IPS DF 4.7 (cell line): ENCODE data around the gene SPATS2L.
A peak's percentile ranks its signal among the peaks of the same experiment; 100 is the strongest.

Source experiments
- DNase-seq: peaks from one replicate; pipeline ENCODE4 v3.0.0-alpha.2; 2013; ENCODE audit warnings: low spot score; ENCODE audit errors: extremely low read depth

SPATS2L gene

DNA sequence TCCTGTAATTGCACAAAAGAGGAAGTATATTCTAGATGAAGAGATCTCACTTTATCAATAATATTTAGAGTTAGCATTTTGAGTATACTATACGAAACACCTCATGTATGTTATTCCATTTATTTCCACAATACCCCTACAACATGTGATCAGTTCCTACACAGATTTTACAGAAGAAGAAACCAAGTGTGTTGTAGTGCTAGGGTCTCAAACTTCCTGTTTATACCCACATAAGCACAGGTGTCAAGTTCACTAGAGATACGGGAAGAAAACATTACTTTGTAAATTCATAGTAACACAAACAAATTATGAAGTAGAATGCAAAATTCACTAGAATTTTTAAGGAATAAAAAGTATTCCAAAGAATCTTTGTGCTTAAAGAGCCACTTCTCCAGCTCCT lies 157.0 kb downstream of the SPATS2L start:
- no peak for DNase-seq

DNA sequence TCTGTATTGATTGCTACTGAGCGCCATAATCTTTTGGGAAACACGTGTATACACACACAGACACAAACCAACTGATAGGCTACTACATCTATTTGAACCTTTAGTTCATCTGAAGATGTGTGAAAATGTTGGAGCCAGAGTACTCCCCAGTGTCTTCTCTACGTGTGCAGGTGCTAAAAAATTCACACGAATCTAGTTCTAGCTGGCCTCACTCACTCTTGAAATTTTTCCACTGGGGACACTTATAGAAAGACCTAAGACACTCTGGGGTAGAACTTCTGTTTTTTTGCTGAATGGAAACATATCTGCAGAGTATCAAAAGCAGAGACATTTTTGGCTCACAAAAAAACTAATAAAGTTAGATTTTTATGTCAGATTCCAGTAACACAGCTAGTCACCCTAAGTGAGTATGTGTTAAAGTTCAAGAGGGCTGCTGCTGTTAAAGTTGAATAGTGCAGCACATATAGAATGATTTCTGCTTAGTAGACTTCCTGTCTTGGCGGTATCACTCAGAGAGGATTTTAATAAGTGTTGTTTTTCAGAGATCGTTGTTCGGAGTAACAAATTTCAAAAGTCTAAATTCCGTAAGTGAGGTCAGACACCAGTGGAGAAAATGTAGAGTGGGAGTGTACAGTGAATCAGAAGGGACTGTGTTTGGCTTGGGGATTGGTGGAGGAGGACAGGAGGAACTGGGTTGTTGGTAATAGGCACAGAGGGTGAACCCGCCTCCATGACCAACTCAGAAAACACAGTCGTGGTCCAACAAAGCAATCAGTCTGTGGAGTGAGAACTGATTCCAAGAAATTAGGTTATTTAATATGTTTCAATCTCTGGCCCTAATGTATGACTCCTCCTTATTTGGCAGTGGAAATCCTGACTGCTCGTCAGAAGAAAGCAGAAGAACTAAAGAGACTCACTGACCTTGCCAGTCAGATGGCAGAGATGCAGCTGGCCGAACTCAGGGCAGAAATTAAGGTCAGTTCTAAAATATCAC lies 160.2 kb downstream of the SPATS2L start:
- no peak for DNase-seq

DNA sequence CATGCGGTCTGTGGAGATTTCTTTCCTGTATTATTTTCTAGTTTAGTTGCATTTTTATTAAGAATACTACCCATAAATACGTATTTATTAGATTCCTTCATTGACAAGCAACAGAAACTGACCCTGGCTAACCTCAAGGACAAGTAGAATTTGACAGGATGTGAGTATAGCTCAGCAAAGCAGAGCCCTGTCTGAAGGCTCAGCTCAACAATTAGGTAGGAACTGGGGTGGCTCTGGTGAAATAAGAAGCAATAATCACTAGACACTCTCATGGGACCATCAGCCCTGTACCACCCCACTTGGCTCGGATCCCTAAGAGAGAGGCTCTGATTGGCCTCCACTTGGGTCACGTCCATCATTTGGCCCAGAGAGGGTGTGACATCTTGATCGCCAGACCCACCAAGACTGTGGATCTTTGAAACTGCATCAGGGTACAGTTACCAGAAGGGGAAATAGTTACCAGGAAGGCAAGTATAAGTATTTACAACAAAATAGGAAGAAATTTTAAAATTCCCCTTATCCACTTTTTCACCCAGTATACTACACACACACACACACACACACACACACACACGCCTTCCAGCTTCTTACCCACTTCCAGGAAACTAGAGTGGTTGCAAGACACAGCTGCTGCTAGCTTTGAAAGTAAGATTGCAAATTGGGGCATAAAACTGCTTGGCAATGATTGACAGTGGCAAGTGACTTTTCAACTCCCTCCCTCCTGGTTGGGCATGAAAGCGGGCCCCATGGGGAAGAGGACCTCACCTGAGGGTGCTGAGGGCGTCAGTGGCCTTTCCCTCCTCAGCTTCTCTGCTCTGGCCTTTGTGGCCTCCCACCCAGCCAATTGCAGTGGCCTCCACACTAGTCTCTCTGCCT lies 161.6 kb downstream of the SPATS2L start:
- DNase-seq = no peak

DNA sequence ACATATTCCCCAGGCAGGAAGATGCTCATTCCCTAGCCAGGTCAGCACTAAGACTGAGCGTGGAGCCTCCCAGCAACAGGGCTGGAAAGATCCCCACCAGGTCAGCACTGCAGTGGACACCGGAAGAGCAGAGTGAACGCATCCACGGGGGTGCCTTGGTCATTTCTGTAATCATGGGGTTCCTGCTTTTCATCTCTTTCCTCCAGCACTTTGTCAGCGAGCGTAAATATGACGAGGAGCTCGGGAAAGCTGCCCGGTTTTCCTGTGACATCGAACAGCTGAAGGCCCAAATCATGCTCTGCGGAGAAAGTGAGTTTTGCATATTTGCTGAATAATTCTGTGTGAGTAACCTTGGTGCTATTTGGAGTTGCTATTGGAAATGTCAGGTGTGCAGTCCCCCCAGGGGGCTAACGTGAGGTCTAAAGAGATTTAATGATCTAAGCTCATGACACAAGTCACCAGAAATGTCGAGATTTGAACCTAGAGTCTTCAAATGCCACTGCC lies 163.3 kb downstream of the SPATS2L start:
- no peak for DNase-seq

DNA sequence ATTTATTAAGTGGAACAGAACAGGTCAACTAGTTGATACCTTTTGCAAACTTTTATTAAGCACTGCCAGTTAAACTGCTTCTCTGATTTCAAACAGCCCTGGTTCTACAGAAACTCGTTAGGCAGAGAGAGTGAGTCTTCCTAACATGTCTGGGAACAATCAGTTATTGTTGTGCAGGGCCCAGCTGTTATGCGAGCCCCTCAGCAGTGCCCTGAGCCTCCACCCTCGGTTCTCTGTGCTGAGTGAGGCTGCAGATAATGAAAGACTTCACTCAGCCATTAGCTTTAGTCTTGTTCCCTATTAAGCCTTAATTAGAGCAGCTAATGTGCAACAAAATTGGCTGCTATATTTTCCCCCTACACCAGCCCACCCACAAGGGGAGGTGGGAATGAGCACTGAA lies 163.7 kb downstream of the SPATS2L start:
- DNase-seq = no peak

DNA sequence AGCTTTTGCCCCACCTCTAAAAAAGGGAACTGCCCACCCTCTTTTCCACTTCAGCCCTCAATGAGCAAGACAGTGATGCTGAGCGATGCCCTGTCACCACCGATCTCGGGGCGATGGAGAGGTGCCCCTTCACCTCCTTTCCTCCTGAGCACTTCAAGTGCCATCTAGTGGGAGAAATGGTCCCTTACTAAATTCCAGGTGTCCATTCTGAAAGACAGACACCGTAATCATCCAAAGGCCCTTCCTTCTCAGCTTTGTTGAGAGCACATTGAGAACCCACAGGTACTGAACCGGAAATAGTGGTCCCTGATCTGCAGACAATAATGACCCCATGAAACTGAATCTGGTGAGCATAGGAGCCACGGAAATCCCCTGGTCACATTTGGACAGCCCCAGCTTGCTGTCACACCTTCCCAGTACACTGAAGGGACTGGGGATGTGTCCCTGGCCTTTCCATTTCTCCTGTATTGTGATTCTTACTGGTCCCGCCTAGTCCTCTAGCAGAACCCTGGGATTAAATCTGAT lies 164.9 kb downstream of the SPATS2L start:
- DNase-seq = no peak

DNA sequence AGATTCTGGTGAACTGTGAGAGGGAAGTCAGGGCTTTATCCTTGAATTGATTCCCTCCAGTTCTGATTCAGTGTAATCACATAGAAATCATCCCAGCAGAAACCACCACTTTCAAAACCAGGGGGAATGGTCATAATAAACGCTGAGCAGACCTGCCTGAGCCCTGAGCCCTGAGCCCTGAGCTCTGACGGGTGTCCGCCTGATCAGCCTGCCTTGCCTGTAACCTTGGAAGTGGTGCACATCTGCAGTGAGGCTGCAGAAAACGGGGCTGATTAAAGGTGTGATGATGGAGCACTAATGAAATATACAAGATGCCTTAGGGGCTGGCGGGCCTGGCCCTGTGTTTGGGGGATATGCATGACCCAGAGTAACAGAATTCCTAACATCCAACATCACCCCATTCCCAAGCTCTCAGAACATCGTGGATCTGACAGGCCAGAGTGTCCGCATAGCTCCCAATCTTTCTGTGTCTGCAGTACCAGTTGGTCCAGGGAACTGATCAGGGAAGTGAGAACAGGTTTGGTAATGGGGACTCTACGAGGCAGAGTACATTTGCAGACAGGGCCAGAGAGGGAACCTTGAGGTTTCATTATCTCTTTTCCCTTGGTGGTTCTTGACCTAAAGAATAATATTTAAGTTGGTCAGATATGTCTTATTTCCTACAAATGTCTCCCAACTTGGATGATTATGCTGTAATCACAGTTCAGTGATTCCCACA lies 165.6 kb downstream of the SPATS2L start:
- DNase-seq = no peak

DNA sequence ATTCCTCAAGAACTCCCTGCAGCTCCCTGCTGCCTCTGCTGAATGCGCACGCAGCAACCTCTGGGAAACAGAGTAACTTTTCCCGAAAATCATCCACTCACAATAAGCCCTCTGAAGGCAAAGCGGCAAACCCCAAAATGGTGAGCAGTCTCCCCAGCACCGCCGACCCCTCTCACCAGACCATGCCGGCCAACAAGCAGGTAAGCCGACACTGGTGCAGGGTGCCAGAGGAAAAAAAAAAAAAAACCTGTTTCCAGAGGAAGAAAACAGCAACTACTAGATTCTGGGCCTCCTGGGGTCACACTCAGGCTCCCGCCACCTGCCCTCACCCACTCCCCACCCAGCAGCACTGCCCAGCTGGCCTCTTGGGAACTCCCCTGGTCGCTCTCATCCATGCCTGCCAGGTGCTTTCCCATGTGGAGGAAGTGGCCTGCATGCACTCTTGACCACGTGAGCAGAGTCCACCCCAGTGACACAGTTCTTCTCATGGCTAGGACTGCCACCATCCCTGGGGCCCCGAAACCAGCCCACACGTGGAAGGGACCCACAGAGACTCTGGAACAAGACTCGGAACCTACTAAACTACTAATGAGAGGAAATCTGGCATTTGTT lies 166.5 kb downstream of the SPATS2L start:
- DNase-seq = no peak

DNA sequence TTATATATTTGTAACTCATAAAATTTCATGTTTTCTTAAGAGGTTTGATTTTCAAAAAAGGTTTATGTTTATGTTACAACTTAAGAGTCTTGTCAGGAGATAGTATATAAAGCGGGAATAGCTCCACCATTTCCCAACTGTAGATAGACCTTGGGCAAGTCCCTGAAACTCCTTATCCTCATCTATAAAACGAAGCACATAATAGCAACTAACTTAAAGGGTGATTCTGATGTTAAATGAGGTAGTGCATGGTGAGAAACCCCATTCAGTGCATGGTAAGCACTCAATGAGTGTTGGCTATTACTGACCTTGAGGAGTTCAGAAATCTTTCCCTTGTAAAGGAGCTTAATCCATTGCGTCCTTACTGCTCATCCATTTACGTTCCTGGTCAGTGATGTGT lies 169.3 kb downstream of the SPATS2L start:
- no peak for DNase-seq

DNA sequence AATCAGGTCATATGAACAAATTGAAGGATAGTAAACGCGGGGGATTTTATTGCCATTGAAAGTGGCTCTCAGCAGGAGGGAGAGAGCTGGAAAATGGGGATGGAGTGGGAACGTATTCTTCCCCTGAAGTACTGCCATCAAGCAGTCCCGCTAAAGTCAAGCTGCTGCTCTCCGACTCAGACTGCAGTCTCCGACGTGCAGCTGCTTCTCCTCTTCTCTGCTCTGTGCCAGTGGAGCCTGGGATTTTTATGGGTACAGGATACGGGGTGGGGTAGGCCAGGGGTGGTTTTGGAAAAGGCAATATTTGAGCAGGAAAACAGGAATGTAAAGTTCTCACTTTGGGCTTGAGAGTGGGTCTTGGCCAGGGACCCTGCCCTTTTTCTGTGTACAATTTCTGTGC lies 170.3 kb downstream of the SPATS2L start:
- no peak for DNase-seq

DNA sequence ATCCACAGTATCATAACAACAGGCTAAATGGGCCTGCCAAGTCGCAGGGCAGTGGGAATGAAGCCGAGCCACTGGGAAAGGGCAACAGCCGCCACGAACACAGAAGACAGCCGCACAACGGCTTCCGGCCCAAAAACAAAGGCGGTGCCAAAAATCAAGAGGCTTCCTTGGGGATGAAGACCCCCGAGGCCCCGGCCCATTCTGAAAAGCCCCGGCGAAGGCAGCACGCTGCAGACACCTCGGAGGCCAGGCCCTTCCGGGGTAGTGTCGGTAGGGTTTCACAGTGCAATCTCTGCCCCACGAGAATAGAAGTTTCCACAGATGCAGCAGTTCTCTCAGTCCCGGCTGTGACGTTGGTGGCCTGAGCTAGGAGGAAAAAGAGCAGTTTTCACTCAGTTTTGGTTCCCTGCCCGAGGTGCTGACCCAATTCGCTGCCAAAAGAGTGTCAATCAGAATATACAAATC lies 171.2 kb downstream of the SPATS2L start:
- no peak for DNase-seq

DNA sequence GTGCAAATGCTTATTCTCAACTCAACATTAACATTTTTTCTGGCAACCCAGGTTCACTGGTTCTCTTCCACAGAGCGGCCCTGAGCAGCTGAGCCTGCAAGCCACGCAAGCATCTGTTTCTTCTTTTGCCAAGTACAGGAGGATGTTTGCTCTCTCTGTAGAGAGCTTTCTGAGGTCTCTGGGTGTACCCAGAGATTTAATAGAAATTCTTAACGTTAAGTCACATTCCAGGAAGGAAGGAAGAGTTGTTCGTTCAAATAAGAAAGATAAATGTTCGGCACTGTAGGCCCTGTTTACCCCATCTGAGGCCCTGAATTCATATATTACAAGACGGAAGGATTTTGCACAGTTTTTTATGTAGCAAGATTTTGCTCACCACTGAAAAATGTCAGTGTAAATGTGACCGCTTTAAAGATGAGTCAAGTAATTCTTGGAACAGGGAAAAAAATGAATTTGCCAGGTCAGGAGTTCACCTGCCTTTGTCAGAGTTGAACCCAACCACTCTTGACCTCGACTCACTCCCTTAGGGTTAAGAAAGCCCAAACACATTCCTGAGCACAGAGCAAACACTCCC lies 173.3 kb downstream of the SPATS2L start:
- DNase-seq = no peak

DNA sequence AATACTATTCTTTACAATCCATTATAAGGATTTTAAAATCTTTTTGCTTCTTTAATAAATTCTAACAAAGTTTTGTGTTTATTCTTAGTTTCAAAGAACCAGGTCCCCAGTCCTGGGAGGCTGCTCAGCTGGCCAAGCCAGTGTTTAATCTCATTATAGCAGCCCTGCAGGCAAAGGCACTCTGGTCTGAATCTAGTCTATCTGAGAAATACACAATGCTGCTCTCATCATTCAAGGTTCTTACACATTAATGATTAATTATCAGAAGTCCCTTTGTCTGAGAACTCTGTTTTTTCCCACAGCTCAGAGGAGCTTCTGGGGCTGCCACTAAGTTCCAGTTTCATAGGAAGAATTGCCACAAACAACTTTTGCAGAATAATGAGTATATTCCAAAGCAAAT lies 175.7 kb downstream of the SPATS2L start:
- no peak for DNase-seq

DNA sequence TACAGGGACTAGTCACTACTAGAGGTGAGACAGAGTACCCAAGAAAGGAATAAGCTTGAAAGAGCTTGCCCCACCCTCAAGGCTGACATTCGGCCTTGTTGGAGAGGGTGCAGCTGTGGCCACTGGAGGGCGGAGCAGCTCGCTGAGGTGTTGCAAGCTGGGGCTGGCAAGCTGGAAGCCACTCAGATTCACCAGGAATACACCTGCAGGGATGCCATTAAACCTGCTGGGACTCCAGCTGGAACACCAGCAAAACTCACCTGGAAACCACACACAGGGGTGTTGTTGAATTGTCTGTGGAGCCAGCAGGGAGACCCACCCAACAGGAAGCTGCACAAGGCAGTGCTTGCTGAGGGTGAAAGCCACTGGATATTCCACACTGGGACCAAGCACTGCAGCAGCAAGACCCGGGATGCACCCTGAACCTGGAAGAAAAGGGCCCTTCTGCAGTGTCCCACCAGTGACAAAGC lies 177.3 kb downstream of the SPATS2L start:
- DNase-seq = peak; percentile 51

DNA sequence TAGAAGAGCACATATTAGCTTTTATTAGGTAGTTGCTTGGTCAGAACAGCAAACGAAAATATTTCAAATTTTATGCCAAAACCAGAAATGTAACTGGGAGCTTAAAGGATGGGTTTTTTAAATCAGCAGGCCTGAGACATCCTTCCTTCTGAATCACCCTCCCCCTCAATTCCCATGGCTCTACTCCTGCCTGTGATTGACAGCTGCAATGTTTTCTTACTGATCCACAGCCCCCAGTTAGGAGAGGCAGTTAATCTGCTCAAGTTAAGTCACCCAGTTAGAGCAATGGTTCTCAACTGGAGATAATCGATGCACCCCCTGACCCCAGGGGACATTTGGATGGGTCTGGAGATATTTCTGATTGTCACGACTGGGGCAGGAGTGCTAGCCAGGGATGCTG lies 178.4 kb downstream of the SPATS2L start:
- DNase-seq = no peak

DNA sequence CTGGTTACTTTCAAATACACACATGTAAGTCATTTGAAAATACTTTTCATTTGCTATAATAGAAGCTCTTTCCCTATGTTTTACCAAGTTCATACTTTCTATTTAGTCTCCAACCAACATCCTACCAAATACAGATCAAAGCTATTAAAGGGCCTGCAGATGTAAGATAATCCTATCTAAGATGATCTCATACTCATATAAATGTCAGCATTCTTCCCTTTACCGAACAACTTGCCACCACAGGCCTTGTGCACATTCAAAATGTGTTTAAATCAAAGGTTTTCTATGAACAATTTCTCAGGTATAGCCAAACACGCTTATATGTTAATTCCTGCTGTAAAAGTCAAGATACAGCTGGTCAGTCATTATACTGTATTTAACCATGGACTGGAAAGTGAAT lies 180.0 kb downstream of the SPATS2L start:
- no peak for DNase-seq

DNA sequence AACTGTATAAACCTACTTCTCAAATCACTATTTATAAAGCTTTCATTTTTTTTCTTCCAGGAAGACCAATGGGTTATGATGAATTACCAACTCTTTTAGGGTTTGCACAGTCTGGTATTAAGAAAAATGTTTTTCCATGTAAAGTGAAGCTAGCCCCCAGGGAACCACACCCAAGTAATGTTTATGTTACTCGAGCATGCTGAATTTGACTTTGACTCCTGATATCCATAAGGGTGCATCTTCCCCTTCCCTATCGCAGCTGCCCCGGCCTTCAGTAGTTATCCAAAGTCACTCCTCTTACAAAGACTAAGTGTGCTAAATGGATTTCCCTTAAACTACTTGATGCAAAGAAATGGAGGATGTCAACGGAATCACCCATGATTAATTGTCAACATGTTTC lies 181.7 kb downstream of the SPATS2L start:
- no peak for DNase-seq

DNA sequence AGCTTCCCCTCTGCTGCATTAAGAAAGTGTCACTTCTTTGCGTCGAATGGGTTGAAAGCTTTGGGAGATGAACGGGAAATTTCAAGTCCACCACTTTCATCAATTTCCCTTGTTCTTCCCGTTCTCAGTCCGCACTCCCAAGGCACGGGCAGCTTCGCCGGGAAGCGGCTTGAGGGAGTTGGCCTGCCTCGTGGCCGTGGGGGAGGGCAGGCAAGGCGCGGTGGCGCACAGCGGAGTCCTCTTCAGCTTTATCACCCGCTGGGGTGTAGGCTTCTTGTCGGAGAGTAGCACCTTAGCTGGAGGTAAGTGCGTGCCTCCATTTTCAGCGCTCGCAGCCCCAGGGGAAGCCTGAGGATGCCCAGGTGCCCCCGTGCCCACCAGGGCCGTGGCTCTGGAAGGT lies 183.5 kb downstream of the SPATS2L start:
- no peak for DNase-seq

DNA sequence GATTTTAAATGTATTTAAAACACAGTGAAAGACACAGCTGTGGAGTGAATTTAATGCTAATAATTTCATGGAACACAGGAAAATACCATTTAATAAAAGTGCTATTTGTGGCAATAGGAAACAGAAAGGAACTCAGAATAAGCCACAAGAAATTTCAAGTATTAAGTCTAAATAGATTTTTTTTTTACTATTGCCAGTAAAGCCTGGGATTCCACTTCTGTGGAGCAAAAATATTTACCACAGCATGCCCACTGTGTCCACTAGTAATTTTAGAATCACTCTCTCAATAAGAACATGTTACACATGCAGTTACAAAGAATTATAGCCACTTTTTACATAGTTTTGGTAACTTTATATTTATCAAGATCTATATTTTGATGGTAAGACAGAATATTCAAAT lies 186.2 kb downstream of the SPATS2L start:
- no peak for DNase-seq

DNA sequence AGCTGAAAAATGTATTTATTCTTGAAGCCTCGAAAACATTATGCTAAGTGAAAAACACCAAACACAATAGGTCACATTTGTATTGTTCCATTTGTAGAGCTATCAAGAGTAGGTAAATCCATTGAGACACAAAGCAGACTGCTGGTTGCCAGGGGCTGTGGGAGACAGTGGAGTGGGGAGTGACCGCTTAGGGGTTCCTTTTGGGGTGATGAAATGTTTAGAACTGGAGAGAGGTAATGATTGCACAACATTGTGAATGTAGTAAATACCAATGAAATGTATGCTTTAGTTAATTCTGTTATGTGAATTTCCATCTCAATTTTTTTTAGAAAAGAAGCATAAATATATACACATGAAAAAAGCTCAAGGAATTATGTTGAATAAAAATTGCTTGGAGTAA lies 187.6 kb downstream of the SPATS2L start:
- no peak for DNase-seq
